GF-D8 (cell line): ENCODE results near the gene CDKL4.
A peak's percentile ranks its signal among the peaks of the same experiment; 100 is the strongest.
"Not testable (repeated sequence)": the region's sequence is repeated elsewhere in the genome, so short reads cannot be mapped to it uniquely, and the experiment has no call there.

ENCODE experiments used
- DNase-seq: peaks from one replicate; lab custom pipeline; 2025; lab: John Stamatoyannopoulos, UW

Gene CDKL4

DNA sequence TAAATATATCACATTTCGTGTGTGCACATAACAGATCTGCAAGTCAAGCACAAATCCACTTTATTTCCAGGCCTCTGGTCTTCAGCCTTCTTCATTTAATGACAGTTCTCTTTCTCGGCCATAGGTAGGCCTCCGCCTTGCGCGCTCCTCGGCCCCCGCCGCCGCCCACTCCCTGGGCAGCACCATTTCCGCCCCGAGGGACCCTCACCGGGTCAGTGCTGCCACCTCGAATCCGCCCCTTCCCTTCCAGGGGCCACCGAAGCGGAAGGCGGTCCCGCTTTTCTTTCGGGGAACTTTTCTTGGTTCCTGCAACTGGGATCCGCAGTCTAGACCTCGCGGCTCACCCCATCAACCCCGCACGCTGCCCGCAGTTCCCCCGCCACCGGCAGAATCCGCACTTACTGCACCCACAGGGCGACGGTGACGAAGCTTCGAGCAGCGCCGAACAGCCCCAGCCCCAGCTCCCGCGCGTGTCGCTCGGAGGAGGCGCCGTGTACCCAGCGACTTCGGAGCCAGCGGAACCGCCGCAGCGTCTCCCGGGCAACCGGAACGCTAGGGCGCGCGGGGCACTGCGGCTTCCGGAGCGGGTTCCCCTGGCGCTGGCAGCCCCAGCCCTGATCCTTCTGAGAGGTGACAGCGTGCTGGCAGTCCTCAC is at the start of gene CDKL4:
Gene CDKL4, minus strand, starts transcription at position 502 of the 655 bp plus-strand sequence.
- DNase-seq = no peak

GRCh38 chr2:39290433-39290832 is 46.7 kb upstream of the CDKL4 start:
- no peak for DNase-seq

- DNase-seq = no peak
Observed at GRCh38 chr2:39289609-39290008, 45.8 kb upstream of the CDKL4 start.

DNA sequence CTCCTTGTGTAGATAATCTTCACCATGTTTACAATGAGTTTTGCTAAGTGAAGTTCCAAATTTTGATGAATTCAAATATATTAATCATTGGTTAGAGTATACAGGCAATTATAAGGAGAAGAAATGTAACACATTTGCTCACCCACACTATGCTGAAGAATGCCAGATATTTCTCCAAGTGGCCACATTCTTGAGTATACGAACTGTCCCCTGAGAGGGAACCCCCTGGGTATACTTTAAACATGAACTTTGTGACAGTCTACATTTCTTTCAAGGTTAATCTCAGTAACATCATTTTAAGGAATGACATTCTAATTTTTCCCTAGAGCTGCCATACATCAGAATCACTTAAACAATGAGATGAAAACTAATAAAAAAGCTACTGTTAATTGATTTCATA is 39.8 kb upstream of the CDKL4 start:
- no peak for DNase-seq

DNA sequence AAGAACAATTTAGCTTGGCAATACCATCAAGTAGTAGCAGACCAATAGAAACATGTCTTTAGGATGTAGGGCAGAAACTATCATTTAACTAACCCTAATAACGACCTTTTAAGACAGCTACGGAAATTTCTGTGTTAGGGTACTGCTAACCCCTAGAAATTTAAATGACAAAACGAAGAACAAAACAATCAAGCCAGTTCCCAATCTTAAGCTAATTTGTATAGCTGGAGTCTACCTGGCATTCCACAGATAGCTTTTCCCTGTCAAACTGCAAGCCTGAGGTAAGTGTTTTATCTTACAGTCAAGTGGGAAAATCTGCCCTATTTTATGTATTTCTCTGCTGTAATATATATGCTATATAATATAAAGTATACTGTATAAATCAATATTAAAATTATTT is 37.6 kb upstream of the CDKL4 start:
- DNase-seq = no peak

GRCh38 chr2:39275016-39275415 is 31.2 kb upstream of the CDKL4 start:
- no peak for DNase-seq

- DNase-seq = no peak
Observed at GRCh38 chr2:39269941-39270340, 26.2 kb upstream of the CDKL4 start.

DNA sequence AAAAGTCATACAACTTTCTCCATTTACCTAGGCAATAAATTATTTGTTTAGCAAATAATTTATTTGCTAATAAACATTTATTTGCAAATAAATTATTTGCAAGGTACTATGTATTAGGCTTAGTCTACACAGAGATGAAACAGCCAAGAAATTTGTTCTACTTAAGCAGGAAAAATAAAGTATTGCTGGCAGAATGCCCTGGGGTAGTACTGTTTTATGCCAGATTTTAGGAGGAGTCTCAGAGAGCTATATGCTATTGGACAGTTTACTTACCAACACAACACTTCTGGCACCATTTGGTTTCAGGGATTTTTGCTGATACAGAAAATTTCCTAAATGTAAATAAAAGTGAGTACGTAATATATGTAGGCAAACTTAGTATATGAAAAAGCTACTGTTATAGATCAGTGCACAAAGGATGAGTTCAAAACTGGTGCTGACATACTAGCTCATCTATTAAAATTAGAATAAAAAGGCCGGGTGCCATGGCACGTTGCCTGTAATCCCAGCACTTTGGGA is 23.2 kb upstream of the CDKL4 start:
- no peak for DNase-seq

DNA sequence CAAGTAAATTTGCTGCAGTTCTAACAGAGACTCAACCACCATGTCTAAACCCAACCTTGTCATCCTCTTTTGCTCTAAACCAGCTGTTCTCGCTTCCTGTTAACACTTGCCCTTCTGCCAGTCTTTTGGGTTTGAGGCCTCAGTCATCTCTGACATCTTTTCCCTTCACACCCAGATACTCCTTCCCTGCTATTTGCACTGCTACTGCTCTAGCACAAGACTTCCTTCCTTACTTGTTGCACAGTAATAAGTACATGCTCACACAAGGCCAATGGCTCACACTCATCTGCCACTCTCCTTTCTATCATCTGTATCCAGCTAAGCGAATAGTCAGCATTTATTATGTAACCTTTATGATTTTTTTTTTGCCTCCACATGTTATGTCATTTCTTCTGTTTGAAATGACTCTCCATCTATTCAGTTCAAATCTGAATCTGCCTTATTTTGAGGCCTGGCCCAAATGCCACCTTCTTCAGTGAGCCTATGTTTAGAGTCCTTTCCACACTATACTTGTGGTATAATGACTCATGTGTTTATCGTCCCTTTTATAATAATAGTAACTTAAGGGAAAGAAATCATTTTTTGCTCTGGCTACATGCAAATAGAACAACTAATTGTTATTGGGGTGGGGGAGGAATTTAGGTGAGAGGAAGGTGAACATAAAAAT is 22.5 kb upstream of the CDKL4 start:
- DNase-seq = no peak

DNA sequence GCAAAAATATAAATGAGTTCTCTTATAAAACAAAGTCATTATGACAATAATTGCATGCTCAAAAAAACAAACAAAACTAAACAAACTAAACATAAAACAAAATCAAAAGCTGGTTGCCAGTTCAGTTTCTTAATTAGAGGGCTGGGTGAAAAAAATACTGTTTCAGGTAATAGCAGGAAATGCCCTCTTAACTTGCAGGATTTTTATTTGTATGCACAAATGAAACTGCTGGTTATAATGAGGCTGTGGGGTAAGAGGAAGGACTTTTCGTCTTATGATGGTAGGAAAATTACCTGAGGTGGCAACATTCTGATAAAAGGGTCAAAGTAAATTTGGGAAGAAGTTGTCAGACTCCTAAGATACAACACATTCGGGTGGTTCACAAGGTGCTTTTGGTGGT is 21.5 kb upstream of the CDKL4 start:
- no peak for DNase-seq

DNA sequence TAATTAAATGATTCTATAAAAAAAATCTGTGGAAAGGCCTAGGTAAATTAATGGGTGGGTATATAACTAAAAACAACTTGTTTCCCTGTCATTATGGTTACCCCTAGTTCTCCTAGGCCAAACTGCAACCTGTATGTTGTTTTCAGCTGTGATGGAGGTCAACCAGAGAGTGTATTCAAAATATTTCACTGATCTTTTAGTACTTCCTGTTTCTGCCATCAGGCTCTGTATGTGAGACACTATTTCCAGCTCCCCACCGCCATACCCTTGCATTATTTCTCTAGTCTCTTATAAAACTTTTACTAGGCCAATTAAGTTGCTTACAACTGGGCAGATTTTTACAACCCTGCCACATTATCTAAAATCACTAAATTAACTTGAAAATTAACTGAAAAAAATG is 21.0 kb upstream of the CDKL4 start:
- no peak for DNase-seq

DNA sequence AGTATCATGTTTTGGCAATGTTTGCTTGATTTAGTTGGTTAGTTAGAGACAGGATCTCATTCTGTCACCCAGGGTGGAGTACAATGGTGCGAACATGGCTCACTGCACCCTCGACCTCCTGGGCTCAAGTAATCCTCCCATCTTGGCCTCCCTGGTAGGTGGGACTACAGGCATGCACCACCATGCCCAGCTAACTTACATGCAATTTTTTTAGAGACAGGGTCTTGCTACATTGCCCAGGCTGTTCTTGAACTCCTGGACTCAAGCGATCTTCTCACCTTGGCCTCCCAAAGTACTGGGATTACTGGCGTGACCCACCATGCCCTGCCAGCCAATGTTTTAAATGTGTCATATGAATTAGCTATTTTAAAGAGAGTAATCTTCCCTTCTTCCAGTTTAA is 16.3 kb upstream of the CDKL4 start:
- DNase-seq = no peak

GRCh38 chr2:39256040-39256439 is 12.3 kb upstream of the CDKL4 start:
- DNase-seq = no peak

DNA sequence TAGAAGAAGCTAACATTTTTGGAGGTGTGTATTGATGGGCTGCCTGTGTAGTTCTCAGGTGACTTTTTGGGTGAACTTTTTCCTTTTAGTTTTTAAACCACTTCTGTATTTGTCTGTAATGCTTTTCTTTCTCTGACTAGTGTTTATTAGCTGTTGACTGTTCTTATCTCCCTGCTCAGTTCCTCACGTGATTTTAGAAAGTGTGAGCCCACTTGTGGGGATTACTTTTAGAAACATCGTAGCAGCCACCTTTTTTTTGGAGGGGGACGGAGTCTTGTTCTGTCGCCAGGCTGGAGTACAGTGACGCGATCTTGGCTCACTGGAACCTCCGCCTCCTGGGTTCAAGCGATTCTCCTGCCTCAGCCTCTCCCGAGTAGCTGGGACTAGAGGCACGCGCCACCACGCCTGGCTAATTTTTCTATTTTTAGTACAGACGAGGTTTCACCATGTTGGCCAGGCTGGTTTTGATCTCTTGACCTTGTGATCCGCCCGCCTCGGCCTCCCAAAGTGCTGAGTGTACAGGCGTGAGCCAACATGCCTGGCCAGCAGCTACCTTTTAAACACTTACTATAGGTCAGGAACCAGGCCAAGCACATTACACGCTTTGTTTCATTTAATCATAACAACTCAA is 9.2 kb upstream of the CDKL4 start:
- no peak for DNase-seq

GRCh38 chr2:39247512-39248043 is 3.8 kb upstream of the CDKL4 start:
- DNase-seq = no peak

DNA sequence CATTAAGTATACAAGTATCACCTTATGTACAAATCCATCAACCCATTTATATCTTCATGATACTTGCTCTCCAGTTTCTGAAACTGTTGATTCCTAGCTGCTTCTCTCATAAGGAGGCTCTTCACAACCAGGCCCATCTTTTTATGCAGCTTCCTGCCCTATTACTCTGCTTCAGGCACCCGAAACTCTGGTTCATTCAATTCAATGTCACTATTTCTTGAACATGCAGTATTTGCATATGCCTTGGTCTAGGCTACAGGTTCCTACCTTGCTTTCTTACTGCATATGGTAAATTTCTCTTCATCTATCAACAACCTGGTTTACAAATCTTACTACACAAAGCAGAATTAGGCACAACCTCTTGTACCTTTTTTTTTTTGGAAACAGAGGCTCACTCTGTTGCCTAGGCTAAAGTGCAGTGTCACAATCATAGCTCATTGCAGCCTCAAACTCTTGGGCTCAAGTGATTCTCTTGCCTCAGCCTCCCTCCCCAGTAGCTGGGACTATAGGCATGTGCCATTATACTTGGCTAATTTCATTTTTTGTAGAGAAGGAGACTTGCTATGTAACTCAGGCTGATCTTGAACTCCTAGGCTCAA is 2.7 kb upstream of the CDKL4 start:
- no peak for DNase-seq

DNA sequence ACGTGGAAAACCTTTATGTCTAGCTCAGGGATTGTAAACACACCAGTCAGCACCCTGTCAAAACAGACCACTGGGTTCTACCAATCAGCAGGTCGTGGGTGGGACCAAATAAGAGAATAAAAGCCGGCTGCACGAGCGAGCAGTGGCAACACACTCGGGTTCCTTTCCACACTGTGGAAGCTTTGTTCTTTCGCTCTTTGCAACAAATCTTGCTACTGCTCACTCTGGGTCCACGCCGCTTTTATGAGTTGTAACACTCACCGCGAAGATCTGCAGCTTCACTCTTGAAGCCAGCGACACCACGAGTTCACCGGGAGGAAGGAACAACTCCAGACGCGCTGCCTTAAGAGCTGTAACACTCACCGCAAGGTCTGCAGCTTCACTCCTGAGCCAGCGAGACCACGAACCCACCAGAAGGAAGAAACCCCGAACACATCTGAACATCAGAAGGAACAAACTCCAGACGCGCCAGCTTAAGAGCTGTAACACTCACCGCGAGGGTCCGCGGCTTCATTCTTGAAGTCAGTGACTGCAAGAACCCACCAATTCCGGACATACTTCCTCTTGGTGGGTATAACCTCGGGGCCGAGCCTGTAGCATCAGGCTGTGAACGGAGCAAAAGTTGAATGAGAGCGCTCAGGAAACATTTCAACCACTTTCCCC is 1.3 kb upstream of the CDKL4 start:
- peak; percentile 16 for DNase-seq

DNA sequence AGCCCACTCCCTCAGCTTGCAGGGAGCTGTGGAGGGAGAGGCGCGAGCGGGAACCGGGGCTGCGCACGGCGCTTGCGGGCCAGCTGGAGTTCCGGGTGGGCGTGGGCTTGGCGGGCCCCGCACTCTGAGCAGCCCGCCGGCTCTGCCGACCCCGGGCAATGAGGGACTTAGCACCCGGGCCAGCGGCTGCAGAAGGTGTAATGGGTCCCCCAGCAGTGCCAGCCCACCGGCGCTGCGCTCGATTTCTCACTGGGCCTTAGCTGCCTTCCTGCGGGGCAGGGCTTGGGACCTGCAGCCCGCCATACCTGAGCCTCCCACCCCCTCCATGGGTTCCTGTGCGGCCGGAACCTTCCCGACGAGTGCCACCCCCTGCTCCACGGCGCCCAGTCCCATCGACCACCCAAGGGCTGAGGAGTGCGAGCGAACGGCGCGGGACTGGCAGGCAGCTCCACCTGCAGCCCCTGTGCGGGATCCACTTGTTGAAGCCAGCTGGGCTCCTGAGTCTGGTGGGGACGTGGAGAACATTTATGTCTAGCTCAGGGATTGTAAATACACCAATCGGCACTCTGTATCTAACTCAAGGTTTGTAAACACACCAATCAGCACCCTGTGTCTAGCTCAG is 582 bp upstream of the CDKL4 start:
- not testable (repeated sequence) for DNase-seq

GRCh38 chr2:39241588-39241987 is 2.2 kb downstream of the CDKL4 start:
- DNase-seq = no peak

GRCh38 chr2:39240758-39241157 is 3.0 kb downstream of the CDKL4 start:
- DNase-seq = no peak

- no peak for DNase-seq
Observed at GRCh38 chr2:39234754-39235153, 9.0 kb downstream of the CDKL4 start.

DNA sequence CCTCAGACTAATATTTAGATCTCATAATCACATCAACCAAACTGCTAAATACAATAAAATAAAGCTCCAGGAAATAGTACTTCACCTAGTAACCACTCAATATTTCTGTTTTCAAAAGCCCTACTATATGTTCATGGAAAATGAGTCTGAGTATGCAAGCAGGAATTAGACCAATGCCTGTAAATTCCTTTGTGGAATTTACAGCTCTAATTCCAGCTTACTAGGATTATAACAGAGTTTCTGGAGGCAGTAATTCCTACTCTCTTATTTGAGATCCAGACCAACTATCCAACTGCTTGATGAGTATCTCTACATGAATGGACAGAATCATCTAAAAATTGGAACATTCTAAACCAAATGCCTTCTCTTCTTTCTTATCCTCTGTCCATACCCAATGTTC is 11.6 kb downstream of the CDKL4 start:
- no peak for DNase-seq
